NCI-H1105 (cell line): ENCODE data around the gene RIOK1.
"Not testable (repeated sequence)": the region's sequence is repeated elsewhere in the genome, so short reads cannot be mapped to it uniquely, and the experiment has no call there.

ENCODE experiments used
- DNase-seq: peaks from one replicate; lab custom pipeline; 2025; lab: John Stamatoyannopoulos, UW

RIOK1 gene

DNA sequence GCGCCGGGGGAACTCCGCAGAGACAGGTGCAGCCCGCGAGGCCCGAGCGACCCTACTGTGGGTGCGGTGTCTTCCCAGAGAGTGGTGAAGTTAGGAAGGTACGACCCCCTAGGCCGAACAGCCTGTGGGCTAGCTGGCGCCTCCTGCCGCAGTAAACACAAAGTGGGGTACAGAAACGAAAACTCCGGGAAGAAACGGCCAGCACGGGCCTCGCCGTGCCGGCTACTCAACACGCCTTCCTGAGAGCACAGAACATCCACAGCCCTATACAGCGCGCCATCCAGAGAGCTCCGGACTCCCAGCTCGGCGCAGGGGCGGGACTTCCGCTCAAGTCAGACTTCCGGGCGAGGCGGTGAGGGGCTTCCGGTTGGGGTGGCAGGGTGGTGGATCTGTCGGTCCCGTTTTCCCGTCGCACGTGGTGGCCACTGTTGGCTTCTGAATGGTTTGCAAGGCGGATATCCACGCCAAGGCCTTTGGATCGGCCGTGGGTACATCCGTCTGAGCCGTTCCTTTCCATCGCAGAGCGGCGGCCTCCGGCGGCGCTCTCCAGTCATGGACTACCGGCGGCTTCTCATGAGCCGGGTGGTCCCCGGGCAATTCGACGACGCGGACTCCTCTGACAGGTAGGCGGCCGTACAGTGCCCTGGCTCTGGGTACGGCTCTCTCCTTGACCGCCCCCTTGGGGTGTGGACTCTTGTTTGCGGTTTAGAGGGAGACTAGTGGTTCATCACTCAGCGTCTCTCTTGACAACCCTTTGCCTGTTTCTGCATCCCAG is at the start of gene RIOK1, which contains the start of gene CAGE1:
Gene RIOK1, plus strand, starts transcription at position 358 of the 775 bp plus-strand sequence. Its CDS starts 195 bp downstream, at position 553.
Gene CAGE1, minus strand, starts transcription at position 292 of the 775 bp plus-strand sequence. CDS start 2,569 bp downstream, outside the sequence.
- DNase-seq, result peak; percentile 92

DNA sequence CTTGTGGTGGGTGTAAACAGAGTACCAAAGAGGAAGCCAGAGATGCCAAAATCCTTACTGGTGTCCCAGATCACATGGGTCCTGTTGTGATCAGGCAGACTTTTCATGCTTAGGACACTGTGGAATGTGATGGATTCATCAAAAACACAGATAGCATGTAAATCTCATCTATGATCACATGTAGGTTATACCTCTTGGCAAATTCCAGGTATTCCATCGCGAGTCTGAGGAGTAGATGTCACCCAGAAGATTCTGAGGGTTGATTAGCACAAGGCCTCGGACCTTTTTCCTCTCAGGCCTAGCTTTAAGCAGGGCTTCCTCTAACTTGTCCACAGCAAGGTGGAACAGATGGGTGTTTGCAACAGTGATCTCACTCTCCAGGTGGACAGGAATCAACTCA is 48.3 kb upstream of the RIOK1 start:
- no peak for DNase-seq

DNA sequence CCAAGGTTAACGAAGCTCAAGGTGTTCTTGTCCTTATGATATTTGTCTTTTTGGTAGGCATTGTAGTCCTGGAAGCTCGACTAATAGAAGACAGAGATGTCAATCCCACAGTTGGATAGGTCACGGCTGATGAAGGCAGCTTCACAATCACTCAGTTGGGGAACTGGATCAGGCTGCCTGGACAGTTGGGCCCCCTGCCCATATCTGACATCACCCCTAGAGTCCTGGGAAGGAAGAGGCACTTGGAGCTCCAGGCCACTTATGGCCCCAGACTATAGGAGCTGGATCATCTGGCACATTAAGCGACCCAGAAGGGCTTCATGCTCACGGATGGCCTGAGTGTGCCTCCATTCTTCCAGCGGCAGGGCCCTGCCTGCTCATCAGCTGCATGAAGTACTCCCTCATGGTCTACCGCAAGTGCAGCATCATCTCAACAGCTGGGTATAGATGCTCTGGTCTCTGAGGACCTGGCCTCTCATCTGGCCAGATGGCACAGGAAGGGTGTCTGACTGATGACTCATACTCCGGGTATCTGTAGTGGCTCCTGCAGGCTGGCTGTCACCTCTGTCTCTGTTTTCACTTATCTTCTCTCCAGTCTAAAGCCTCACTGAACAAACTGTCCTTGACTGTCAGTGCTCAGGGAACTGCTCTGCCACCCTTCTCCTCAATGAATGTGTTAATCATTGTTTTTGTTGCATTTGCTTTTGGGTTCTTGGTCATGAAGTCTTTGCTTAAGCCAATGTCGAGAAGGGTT is 47.4 kb upstream of the RIOK1 start:
- no peak for DNase-seq

DNA sequence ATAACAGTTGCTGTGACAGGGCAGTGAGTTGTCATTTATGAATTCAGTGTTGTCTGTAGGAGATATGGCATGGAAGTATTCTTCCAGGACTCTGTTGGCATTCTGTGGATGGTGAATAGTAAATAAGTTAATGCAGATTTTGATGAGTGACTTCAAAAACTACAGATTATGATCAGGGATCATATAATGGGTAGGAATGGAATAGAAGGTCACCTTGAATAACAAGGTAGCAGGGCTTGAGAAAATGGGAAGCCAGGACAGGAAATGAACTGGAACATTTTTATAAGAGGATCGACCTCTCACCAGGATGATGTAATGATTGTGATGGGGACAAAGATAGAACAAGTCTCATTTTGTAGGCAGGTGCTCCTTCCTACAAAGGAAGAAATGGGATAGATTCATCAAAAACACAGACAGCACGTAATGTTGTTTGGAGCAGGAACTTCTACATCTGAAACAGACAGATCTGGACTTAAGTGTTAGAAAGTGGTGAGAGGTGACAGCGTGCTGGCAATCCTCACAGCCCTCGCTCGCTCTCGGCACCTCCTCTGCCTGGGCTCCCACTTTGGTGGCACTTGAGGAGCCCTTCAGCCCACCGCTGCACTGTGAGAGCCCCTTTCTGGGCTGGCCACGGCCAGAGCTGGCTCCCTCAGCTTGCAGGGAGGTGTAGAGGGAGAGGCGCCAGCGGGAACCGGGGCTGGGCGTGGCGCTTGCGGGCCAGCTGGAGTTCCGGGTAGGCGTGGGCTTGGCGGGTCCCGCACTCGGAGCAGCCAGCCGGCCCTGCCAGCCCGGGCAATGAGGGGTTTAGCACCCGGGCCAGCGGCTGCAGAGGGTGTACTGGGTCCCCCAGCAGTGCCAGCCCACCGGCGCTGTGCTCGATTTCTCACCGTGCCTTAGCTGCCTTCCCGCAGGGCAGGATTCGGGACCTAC is 45.8 kb upstream of the RIOK1 start:
- DNase-seq, result no peak

DNA sequence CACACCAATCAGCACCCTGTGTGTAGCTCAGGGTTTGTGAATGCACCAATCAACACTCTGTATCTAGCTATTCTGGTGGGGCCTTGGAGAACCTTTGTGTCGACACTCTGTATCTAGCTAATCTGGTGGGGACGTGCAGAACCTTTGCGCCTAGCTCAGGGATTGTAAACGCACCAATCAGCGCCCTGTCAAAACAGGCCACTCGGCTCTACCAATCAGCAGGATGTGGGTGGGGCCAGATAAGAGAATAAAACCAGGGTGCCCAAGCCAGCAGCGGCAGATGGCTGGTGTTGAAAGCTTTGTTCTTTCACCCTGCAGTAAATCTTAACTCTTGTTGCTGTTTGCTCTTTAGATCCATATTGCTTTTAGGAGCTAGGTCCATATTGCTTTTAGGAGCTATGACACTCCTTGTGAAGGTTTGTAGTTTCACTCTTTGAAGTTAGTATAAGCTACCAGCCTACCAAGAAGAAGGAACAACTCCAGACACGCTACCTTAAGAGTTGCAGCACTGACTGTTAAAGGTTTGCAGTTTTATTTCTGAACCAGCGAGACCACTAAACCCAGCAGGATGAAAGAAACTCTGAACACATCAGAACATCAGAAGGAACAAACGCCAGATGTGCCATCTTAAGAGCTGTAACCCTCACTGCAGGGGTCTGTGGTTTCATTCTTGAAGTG is 44.7 kb upstream of the RIOK1 start:
- not testable (repeated sequence) for DNase-seq

DNA sequence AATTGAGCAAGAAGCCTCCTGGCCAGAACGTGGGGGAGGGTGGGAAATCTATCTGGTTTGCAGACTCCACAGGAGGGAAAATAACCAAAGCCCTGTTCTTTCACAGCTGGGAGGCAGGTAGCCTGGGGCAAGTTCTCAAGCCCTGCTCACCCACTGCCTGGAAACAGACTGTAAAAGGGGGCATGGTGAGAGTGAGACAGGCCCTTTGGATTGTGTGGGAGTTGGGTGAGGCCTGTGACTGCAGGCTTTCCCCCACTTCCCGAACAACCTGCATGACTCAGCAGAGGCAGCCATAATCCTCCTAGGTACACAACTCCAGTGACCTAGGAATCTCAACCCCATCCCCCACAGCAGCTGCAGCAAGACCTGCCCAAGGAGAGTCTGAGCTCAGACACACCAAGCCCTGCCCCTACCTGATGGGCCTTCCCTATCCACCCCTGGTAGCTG is 42.0 kb upstream of the RIOK1 start:
- not testable (repeated sequence) for DNase-seq

DNA sequence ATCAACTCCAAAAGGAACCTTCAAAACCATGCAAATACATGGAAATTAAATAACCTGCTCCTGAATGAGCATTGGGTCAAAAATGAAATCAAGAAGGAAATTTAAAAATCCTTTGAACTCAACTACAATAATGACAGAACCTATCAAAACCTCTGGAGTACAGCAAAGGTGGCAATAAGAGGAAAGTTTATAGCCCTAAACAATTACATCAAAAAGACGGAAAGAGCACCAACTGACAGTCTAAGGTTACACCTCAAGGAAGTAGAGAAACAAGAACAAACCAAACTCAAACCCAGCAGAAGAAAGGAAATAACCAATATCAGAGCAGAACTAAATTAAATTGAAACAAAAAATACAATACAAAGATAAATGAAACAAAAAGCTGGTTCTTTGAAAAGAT is 39.0 kb upstream of the RIOK1 start:
- DNase-seq, result not testable (repeated sequence)

DNA sequence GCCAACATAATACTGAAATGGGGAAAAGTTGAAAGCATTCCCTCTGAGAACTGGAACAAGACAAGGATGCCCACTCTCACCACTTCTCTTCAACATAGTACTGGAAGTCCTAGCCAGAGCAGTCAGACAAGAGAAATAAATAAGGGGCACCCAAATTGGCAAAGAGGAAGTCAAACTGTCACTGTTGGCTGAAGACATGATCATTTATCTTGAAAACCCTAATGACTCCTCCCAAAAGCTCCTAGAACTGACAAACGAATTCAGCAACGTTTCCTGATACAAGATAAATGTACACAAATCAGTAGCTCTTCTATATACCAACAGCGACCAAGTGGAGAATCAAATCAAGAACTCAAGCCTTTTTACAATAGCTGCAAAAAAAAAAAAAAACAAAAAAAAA is 37.7 kb upstream of the RIOK1 start:
- not testable (repeated sequence) for DNase-seq

DNA sequence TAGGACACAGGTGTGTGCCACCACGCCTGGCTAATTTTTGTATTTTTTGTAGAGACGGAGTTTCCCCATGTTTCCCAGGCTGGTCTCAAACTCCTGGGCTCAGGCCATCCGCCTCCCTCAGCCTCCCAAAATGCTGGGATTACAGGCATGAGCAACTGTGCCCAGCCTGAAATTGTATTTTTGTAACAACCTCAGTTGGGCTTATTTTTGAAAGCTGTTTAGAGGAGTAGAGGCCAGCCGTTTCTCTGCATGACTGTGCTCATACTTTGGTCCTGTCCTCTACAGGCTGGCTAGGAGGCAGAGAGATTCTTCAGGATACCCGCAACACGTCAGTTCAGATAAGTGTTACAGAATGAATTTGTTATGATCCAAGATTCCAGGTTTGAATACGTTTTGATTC is 22.2 kb upstream of the RIOK1 start:
- DNase-seq, result no peak

DNA sequence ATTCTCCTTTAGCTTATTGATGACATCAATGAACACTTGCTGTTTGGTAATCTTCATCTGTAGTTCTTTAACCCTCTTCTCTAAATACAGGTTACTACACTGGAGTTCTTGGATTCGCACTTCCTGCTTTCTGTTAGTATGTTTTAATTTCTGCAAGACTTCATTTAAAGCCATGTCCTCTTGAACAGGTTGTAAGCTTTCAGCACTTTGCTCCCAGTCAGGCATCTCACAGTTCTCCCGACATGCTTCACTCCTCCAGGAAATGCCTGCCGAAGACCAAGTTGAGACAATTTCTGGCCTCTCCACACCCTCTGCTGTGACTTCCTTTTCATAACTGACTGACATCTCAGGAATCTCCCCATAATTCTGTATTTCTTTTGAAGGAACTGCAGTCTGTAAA is 15.9 kb upstream of the RIOK1 start:
- no peak for DNase-seq

DNA sequence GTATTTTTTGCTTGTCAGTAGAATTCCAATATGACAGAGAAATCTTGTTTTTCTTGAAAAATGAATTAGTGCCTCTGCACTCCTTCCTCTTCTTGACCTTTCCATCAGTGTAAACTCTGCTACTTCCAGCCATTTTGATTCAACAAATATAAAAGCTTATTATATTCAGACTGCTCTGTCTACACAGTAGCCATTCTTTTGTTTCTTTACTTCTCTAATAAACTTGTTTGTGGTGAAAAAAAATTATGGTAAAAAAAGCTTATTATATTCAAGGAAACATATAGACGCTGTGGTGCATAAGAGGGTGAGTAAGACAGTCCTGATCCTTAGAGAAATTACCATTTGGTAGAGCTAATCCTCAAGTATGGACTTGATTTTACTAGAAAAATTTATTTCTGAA is 11.6 kb upstream of the RIOK1 start:
- DNase-seq, result no peak

DNA sequence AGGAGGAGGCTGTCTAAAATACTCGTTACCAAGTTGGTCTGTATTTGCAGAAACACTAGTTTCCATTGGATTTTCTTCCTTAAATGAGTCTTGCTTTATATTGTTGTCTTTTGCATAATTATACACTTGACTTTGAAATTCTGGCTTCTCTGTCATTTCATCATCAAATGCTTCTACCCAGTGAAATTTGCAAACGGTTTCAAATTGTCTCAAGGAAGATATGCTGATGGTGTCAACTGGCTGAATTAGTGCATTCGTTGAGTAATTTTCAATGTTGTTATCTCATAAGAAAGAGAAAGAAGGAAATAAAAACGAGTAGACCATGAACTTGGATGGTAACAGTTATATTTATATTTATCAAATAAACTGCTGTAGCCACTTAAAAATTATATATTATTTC is 10.9 kb upstream of the RIOK1 start:
- DNase-seq, result no peak

DNA sequence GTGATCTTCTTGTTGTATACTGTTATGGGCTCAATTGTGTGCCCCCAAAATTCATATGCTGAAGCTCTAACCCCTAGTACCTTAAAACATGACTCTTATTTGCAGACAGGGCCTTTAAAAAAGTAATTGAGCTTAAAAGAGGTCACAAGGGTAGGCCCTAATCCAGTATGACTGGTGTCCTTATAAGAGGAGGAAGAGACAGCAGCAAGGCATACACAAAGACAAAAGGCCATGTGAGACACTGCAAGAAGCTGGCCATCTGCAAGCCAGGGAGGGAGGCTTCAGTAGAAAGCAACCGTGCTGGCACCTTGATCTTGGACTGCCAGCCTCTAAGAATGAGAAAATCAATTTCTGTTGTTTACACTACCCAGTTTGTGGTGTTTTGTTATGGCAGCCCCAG is 8.5 kb upstream of the RIOK1 start:
- DNase-seq, result no peak

DNA sequence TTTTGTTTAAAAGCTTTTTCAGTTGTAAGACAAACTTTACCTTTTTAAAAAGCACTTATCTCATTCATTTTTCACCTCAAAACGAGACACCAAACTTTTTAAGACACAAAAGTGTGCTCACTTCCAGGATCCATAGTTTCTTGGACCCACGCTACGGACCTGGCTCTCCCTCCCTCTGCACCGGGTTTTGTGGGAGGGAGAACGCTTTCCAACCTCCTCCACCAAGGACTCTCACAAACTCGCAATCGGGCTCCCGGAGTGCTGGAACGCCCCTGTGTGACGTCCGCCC is 502 bp upstream of the RIOK1 start:
- DNase-seq, result no peak

DNA sequence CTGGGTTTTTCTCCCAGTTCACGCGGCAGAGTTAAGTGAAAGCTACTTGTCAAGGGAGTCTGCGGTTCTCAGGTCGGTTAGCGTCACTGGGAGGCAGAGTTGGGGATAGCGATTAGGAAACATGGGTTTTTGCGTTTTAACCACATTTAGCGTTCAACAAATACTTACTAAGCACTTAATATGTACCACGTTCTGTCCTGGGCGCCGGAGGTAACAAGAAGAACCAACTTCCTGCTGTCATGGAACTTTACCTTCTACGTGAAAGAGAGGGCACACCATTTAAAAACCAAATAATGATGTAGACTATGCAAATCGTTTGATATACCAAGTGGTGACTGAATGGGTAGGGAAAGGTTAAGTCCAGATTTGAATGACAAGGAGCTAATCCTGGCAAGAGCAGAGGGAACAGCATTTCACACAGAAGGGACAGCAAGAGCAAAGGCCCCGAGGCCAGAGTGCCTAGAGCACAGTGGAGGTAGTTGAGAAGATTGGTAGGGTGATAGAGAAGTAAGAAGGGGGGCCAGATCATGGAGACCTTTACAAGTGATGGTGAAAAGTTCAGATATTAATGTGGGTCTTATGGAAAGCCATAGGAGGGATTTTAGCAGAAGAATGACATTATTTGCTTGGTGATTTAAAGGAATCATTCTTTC is 744 bp downstream of the RIOK1 start:
- DNase-seq, result no peak

DNA sequence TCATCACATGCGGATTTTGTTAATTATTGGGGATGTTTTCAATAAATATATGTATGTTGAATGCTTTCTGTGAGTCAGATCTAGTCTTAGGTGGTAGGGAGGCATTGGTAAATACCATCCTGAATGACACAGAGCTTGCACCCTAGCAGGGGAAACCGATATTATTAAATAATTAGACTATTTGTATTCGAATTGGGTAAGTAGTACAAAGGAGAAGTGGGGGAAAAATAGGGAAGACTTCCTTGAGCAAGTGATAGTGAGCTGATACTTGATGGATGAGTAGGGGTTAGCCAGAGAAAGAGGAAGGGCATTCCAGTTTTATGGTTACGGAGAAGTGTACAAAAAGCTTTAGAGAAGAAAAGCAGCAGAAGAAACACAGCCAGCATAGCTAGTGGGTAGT is 1.5 kb downstream of the RIOK1 start:
- DNase-seq, result no peak

DNA sequence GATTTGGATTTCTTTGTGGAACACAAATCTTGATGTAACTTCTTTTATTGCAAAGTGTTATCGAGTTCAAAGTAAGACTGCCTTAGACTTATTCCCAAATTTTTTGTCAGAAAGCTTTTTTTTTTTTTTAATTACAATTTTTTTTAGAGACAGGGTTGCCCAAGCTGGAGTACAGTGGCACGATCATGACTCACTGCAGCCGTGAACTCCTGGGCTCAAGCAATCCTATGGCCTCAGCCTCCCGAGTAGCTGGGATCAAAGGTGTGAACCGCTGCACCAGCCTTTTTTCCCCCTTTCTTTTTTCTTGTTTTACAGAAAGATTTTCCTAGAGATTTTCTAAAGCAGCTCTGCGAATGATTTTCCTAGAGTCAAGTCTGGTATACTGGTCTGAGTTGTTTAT is 2.8 kb downstream of the RIOK1 start:
- DNase-seq, result no peak

DNA sequence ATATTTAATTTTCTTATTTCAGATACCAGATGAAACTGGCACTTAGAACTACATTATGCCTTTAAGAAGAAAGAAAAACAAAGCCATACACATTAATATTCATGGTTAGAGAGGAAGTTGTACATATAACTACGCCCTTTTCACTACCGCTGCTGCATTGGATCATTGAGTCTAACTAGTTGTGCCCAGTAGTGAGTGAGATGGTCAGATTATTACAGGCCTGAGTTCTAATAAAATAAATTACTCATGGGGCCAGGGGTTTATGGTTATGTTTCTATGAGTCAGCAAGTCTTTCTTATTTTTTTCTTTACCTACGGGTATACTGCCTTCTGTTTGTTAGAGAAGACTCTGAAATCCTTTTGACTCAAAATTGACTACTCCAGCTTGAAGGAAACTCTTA is 11.5 kb downstream of the RIOK1 start:
- no peak for DNase-seq

DNA sequence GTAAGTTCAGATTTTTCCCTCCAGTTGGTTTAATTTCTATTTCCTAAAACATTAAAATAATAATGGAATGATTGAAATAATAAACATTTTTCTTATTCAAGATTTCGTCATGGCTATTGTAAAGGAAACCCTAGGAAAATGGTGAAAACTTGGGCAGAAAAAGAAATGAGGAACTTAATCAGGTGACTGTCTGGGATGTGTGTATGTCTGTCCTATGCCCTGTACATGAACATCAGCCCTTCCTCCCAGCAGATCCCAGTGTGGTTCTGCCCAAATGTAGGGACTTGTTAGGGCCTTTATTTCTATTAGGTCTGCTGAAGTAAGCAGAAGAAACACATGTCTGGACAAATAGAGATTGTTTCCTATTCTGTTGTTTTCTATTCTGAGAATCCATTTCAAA is 13.1 kb downstream of the RIOK1 start:
- no peak for DNase-seq

DNA sequence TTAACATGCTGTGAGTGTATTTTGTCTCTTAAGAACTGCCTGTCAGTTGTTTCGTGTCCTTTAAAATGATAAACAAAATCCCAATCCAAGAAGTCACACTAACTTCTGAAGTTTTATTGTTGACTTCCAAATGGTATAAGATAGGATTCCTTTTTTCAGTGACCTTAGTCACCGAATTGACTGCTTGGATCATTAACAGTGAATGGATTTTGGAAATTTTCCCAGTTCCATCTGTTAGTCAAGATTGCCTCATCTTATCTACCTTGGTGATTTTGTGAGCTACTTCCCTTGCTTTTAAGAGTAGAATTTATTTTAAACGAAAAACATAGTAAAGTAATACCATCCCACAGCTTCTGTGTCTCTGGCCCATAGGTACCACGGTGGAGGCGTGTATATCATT is 14.9 kb downstream of the RIOK1 start:
- no peak for DNase-seq

DNA sequence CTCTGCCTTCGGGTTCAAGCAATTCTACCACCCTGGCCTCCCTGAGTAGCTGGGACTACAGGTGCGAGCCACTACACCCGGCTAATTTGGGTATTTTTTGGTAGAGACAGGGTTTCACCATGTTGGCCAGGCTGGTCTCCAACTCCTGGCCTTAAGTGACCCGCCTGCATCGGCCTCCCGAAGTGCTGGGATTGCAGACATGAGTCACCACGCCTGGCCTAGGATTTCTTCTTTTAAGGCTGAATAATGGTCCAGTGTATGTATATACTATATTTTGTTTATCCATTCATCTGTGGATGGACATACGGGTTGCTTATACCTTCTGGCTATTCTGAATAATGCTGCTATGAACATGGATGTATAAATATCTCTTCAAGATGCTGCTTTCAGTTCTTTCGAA is 17.1 kb downstream of the RIOK1 start:
- no peak for DNase-seq
